OCI-LY3 (cell line): ENCODE data around the gene SPAM1.

ENCODE experiments used
- H2AFZ ChIP-seq: fragments of 200-600, 300-600 bp; shearing (Covaris generic); 2 replicates; pipeline ENCODE4 v1.6.0; 2014; ENCODE audit warnings: antibody characterized with exemption, low read depth, low read length
- H3K27ac ChIP-seq: fragments of 200-600, 300-600 bp; sonication (generic); 2 replicates; pipeline ENCODE4 v1.5.1; 2014; ENCODE audit warnings: mild to moderate bottlenecking, low read length, moderate library complexity, mixed read lengths
- H3K27me3 ChIP-seq: fragments of 200-600, 300-600 bp; sonication (generic); 2 replicates; pipeline ENCODE4 v1.6.1; 2014; ENCODE audit warnings: low read depth, low read length, mixed read lengths
- H3K36me3 ChIP-seq: fragments of 200-600, 300-600 bp; sonication (generic); replicated peaks from 2 replicates; pipeline ENCODE3; 2014; ENCODE audit warnings: low read depth, low read length, mixed read lengths
- H3K4me1 ChIP-seq: fragments of 300-600, 200-600 bp; sonication (generic); 2 replicates; pipeline ENCODE4 v1.6.1; 2014; ENCODE audit warnings: low read length, mixed read lengths
- H3K4me2 ChIP-seq: fragments of 200-600, 300-600 bp; sonication (generic); 2 replicates; pipeline ENCODE4 v1.6.1; 2014; ENCODE audit warnings: low read length, mixed read lengths
- H3K4me3 ChIP-seq: fragments of 300-600, 200-600 bp; sonication (generic); 2 replicates; pipeline ENCODE4 v1.5.1; 2014; ENCODE audit warnings: antibody characterized with exemption, mild to moderate bottlenecking, low read length, moderate library complexity
- H3K79me2 ChIP-seq: fragments of 300-600, 200-600 bp; shearing (Covaris generic); 2 replicates; pipeline ENCODE4 v1.6.1; 2014; ENCODE audit warnings: mild to moderate bottlenecking, low read length, mixed read lengths
- H3K9ac ChIP-seq: fragments of 300-600, 200-600 bp; shearing (Covaris generic); 2 replicates; pipeline ENCODE4 v1.6.0; 2014; ENCODE audit warnings: mild to moderate bottlenecking, low read length, moderate library complexity
- H3K9me3 ChIP-seq: fragments of 200-600, 300-600 bp; shearing (Covaris generic); 2 replicates; pipeline ENCODE4 v1.6.1; 2014; ENCODE audit warnings: low read length, mixed read lengths; ENCODE audit not compliant: insufficient read depth
- H4K20me1 ChIP-seq: fragments of 200-600, 300-600 bp; sonication (generic); 2 replicates; pipeline ENCODE4 v1.6.1; 2016; ENCODE audit warnings: low read length, mixed read lengths; ENCODE audit not compliant: insufficient read depth
- EZH2phosphoT487 ChIP-seq: fragments of 200-600 bp; shearing (Covaris generic); IDR thresholded peaks from 2 replicates; pipeline ENCODE4 v1.6.1; 2018; ENCODE audit warnings: antibody characterized with exemption, mixed run types, low read depth
- TF ChIP-seq, protein P1 (sequence below): fragments of 200-600, 300-600 bp; sonication (generic); IDR thresholded peaks from 2 replicates; pipeline ENCODE4 v1.5.1; 2014; ENCODE audit warnings: antibody characterized with exemption, low read length, low read depth

The SPAM1 gene, protein sequence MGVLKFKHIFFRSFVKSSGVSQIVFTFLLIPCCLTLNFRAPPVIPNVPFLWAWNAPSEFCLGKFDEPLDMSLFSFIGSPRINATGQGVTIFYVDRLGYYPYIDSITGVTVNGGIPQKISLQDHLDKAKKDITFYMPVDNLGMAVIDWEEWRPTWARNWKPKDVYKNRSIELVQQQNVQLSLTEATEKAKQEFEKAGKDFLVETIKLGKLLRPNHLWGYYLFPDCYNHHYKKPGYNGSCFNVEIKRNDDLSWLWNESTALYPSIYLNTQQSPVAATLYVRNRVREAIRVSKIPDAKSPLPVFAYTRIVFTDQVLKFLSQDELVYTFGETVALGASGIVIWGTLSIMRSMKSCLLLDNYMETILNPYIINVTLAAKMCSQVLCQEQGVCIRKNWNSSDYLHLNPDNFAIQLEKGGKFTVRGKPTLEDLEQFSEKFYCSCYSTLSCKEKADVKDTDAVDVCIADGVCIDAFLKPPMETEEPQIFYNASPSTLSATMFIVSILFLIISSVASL

DNA sequence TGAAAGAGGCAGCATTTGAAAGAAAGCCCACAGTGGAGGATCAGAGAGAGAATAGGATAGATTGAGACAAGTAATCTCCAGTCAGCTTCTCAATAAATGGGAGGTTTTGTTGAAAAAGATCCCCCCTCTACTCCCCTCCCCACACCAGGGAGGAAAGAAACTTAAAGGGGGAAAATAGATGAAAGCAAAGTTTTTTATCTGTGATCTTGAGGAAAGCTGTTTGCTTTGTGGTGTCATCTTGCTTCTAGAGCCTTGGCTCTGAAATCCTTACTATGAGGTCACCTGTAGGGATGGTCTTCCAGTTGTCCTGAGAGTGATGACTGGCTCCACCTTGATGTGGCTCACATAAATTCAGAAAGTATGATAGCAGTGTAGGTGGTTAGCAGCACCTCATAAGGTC lies at the start of gene SPAM1:
SPAM1 (plus strand) TSS at position 301 of the 400 bp plus-strand sequence. CDS start 28,330 bp downstream, outside the sequence.
- H3K9ac ChIP-seq, result no peak within 1 kb of the TSS
- no peak within 1 kb of the TSS for H3K4me3 ChIP-seq
- H2AFZ ChIP-seq, result no peak within 1 kb of the TSS
- H3K27me3 ChIP-seq, result no peaks in the 10 kb centered on the region
- H3K4me2 ChIP-seq, result no peak within 1 kb of the TSS
- no peak within 1 kb of the TSS for H3K27ac ChIP-seq
- no peaks in the 10 kb centered on the region for H4K20me1 ChIP-seq
- no peaks in the 10 kb centered on the region for H3K36me3 ChIP-seq
- no peaks in the 10 kb centered on the region for H3K79me2 ChIP-seq
- no peaks in the 10 kb centered on the region for H3K9me3 ChIP-seq
- TF ChIP-seq EZH2phosphoT487, result no peak
- TF ChIP-seq, protein P1, sequence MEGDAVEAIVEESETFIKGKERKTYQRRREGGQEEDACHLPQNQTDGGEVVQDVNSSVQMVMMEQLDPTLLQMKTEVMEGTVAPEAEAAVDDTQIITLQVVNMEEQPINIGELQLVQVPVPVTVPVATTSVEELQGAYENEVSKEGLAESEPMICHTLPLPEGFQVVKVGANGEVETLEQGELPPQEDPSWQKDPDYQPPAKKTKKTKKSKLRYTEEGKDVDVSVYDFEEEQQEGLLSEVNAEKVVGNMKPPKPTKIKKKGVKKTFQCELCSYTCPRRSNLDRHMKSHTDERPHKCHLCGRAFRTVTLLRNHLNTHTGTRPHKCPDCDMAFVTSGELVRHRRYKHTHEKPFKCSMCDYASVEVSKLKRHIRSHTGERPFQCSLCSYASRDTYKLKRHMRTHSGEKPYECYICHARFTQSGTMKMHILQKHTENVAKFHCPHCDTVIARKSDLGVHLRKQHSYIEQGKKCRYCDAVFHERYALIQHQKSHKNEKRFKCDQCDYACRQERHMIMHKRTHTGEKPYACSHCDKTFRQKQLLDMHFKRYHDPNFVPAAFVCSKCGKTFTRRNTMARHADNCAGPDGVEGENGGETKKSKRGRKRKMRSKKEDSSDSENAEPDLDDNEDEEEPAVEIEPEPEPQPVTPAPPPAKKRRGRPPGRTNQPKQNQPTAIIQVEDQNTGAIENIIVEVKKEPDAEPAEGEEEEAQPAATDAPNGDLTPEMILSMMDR, result no peak
- H3K4me1 ChIP-seq, result no peaks in the 10 kb centered on the region

DNA sequence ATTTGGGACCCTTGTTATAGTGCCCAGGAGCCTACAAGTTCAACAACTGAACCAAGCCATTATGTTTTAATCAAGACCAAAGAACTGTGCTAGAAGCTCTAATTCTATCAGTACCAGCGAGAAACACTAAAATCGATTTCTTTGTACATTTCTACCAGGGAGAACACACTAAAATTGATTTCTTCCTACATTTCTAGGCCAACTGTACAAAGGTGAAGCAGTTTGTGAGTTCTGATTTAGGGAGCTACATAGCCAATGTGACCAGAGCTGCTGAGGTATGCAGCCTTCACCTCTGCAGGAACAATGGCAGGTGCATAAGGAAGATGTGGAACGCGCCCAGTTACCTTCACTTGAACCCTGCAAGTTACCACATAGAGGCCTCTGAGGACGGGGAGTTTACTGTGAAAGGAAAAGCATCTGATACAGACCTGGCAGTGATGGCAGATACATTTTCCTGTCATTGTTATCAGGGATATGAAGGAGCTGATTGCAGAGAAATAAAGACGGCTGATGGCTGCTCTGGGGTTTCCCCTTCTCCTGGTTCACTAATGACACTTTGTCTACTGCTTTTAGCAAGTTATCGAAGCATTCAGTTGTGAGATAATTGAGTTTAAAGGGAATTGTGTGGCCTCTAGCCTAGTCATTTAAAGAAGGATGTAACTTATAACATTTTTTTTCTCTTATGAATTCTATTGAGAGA lies 48.3 kb upstream of the SPAM1 start:
- Histone ChIP-seq H3K27me3 (no peaks in the 10 kb centered on the region), H3K4me2 (no peak overlapping the region), H4K20me1 (no peaks in the 10 kb centered on the region), H3K4me1 (peaks cover 10% of the 10 kb centered on the region), H3K9me3 (no peaks in the 10 kb centered on the region), H3K4me3 (no peak overlapping the region), H3K27ac (no peak overlapping the region), H2AFZ (no peak overlapping the region), H3K79me2 (no peaks in the 10 kb centered on the region), H3K9ac (no peak overlapping the region), H3K36me3 (no peaks in the 10 kb centered on the region)
- TF ChIP-seq EZH2phosphoT487, result no peak
- TF ChIP-seq, protein P1, result no peak

DNA sequence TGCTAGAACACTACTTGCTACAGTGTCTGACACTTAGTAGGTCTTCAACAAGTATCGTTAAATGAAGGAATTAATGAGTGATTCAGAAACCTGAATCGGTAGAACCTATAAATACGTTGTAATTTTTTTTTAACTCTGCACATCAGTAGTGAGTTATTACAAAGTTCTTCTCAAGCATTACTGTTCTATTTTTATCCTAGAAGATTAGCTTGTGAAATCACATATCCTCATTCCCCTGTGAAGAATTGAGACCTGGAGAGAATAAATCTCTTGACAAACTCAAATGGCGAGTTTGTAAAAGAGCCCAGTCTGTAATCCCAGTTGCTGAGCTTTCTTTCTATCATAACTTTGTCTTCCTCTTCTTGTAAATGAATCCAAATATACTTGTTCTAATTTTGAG lies 45.4 kb upstream of the SPAM1 start:
- H3K9ac ChIP-seq, result no peak overlapping the region
- no peak overlapping the region for H2AFZ ChIP-seq
- no peaks in the 10 kb centered on the region for H3K79me2 ChIP-seq
- H4K20me1 ChIP-seq, result no peaks in the 10 kb centered on the region
- no peak overlapping the region for H3K27ac ChIP-seq
- no peak for TF ChIP-seq EZH2phosphoT487
- TF ChIP-seq, protein P1, result no peak
- H3K9me3 ChIP-seq, result no peaks in the 10 kb centered on the region
- H3K27me3 ChIP-seq, result no peaks in the 10 kb centered on the region
- no peak overlapping the region for H3K4me2 ChIP-seq
- no peaks in the 10 kb centered on the region for H3K36me3 ChIP-seq
- H3K4me1 ChIP-seq, result peaks cover 6% of the 10 kb centered on the region; the same call in 1 of the 2 replicates
- no peak overlapping the region for H3K4me3 ChIP-seq

DNA sequence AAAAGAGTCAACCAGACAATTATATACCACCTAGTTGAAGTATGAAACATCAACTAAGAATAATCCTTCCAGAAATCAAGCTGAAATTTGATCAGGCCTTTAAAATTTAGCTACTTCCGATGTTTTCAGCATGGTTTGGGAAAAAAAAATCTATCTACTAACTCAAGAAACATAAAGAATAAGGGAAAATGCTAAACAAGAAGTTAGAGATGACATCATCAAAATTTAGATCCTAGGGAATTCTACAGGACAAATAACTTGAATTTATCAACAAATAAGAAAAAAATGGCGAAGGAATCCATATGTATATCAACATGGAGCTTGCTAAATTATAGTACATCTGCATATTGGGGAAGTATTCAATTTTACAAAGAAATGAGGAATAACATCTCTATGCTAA lies 43.7 kb upstream of the SPAM1 start:
- Histone ChIP-seq H3K27me3 (no peaks in the 10 kb centered on the region), H3K36me3 (no peaks in the 10 kb centered on the region), H3K9ac (no peak overlapping the region)

More for the DNA sequence above, 43.7 kb upstream of the SPAM1 start:
- no peaks in the 10 kb centered on the region for H4K20me1 ChIP-seq
- no peak overlapping the region for H3K27ac ChIP-seq
- no peaks in the 10 kb centered on the region for H3K9me3 ChIP-seq
- no peak overlapping the region for H3K4me2 ChIP-seq
- H3K4me1 ChIP-seq, result peaks cover 6% of the 10 kb centered on the region; the same call in 1 of the 2 replicates
- TF ChIP-seq EZH2phosphoT487, result no peak
- TF ChIP-seq, protein P1, result no peak
- H3K4me3 ChIP-seq, result no peak overlapping the region
- no peak overlapping the region for H2AFZ ChIP-seq
- H3K79me2 ChIP-seq, result no peaks in the 10 kb centered on the region
